GM18873 (cell line): ENCODE data around the gene EBF3.

ENCODE experiments used
- ATAC-seq: cut with Tn5 transposase; IDR thresholded peaks from one replicate; pipeline ENCODE4 v1.9.1; 2021; ENCODE audit warnings: mild to moderate bottlenecking, moderate library complexity, moderate number of reproducible peaks; ENCODE audit not compliant: unreplicated experiment, low FRiP score

The EBF3 gene

GRCh38 chr10:129880191-129880870 is 83.7 kb downstream of the EBF3 start:
- no peak for ATAC-seq

DNA sequence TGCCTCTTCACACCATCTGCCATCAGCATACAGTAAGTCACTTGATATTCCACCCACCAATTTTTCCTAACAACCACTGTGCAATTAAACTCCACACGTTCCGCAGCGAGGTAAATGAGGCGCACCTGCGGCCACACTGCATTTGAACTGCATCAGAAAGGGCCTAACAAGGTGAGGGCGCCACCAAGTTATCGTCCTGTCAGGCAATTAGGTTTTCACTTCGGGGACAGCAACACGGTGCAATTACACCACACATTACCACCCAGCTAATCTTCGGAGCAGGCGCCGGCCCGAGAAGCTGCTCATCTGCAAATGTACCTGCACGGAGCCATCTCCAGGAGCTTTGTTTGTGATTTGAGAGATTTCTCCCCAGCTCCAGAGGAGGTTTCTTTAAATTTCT is 84.4 kb downstream of the EBF3 start:
- no peak for ATAC-seq

GRCh38 chr10:129878835-129879234 is 85.2 kb downstream of the EBF3 start:
- ATAC-seq: no peak

- no peak for ATAC-seq
Observed at GRCh38 chr10:129877773-129878371, 86.2 kb downstream of the EBF3 start.

DNA sequence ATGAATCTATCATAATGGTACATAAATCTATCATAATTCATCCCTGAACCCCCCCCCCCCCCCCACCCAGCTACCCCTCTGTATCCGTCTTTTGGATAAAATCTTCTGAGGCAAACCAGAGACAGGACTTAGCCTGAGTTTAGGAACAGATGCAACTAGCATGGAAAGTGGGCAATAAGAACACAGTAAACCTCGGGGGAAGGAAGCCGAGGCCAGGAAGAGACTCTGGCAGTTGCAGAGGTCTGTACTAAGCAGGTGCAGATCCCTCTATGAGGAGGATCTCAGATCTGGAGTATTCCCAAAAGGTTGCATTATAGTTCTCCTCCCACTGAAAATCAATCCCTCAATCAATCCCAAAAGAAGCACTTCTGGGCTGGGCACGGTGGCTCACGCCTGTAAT is 87.2 kb downstream of the EBF3 start:
- ATAC-seq: no peak

DNA sequence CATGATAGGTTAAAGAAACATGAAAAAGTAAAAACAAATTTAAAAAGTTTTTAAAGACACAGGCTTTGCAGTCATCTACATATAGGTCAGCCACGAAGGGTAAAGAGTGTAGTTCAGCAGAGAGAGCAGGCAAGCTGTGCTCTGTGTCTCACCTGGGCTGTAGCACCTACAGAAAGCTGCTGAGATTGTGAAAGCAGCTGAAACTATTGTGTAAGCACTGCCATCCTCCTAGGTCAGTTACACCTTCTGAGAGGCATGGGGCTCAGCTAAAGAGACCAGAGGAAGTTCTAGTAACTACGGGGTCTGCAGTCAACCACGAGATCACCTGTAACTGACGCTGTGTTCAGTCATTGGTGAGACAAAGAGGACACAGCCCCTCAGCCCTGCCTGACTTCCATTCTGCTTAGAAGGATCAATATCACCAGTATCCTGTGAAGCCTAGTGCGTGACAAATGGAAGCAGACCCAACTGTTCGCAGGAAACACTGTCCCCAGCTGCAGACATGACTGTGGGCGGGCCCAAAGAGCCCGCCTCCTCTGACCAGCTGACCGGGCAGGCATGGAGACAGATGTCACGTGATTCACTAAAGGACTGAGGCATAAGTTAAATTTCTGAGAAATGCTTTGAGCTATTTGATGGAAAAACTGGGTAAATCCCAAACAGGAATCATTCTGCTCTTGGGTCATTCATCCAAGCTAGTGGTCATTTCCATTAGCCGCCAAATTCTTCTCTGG is 87.9 kb downstream of the EBF3 start:
- ATAC-seq: no peak

- no peak for ATAC-seq
Observed at GRCh38 chr10:129873351-129873750, 90.7 kb downstream of the EBF3 start.

GRCh38 chr10:129871966-129872365 is 92.1 kb downstream of the EBF3 start:
- no peak for ATAC-seq

DNA sequence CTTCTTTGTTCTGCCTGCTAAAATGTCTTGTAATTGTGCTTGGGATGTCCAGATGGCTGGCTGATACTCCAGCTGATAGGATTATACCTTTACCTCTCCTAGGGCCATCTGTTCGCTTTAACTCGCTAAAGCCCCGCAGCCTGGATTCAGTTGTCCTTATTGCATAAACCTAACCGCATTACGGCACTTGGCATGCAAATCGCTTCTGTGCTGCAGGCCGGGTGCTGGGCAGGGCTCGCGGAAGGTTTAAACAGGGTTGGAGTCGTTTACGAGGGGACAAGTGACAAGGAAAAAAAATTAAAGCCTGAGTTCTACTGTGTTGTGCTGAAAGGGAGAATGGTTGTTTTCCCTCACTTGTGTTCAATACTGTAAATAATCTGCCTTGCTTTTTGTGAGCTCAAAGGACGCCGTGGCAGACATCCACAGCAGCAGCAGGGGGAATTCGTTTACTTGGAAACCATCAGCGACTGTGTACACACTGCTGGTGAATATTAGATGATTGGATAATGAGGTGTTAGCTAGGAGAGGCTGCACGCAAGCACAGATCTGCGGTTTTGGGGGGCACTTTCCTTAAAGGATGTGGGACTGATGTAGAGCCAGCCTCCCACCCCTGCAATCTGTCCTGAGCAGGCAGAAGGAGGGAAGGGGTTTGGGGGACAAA is 93.0 kb downstream of the EBF3 start:
- ATAC-seq: no peak

DNA sequence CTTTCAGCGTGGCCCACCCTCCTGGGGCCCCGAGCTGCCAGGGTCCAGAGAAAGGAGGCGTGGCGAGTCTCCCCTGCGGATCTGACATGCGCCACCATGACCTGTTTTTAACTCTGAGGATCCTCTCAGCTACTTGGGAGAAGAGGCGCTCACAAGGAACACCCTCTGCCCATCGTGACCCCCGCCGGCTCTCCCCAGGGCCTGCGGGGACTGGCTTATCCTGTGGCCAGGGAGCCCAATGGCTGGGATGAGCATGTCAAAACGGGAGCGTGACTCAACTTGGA is 93.7 kb downstream of the EBF3 start:
- no peak for ATAC-seq

GRCh38 chr10:129869596-129870473 is 94.2 kb downstream of the EBF3 start:
- no peak for ATAC-seq

DNA sequence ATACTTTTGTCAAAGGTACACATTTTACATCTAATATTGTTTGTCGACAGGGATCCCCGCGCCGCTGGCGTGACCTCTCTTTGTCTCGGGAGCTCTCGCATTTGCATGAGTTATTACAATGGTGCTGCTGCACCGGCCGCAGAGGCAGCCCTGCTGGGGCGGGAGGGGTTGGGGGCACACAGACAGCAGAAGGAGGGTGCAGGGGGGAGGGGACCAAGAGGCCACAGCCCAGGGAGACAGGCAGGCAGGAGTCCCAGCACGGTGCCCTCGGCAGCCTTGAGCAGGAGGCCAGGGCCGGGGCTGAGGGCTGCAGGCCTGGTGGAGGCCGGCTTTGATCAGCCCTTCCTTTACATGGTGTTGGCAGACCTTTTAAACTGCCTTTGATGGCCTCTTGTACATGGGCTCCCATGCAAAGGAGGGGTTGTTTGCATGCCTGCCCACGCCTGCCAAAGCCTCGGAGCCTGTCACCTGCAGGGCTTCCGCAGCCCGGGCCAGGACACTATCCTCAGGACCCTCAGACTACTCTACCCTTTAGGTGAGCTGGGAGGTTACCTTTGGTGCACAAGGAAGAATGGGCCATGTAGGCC is 95.5 kb downstream of the EBF3 start:
- no peak for ATAC-seq

- no peak for ATAC-seq
Observed at GRCh38 chr10:129867631-129868179, 96.4 kb downstream of the EBF3 start.

GRCh38 chr10:129866894-129867293 is 97.2 kb downstream of the EBF3 start:
- no peak for ATAC-seq

GRCh38 chr10:129865960-129866359 is 98.1 kb downstream of the EBF3 start:
- ATAC-seq: no peak

DNA sequence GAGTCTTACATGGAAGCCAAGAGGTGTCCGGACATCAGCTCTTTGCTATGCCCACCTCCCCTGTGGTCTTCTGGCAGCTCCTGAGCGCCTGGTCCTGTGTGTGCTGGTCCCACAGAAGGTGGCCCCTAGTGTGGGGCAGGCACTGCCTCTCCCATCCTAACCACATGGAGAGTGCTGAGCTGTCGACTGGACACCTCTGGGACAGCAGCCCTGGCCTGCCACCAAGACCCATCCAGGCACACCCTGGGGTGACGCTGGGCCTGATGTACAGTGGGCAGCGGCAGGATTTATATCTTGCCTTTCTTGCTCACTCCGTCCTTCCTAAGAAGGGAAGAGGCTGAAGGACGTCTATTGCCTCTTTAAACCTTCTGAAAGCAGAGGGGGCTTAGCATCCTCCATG is 98.7 kb downstream of the EBF3 start:
- ATAC-seq: no peak

GRCh38 chr10:129864601-129865126 is 99.4 kb downstream of the EBF3 start:
- no peak for ATAC-seq

DNA sequence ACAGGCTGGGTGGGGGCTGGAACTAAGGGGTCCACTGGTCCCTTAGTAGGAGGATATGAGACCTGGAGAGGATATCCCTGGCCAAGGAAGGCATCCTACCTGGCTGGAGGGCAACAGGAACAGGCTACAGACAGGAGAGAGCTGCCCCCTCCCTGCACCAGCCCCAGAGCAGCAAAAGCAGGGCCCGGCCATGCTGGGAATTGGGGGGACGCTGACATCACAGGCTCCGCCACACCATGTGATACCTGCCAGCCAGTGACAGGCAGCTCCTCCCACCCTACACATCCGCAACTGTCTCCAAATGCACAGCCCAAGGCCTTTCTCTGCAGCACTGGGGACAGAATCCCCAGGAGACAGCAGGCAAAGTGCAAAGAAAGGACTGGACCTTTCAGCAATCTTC is 100.0 kb downstream of the EBF3 start:
- ATAC-seq: no peak

GRCh38 chr10:129863201-129863663 is 100.8 kb downstream of the EBF3 start:
- no peak for ATAC-seq
